ENCODE data around the gene MS4A2.
"Not testable (repeated sequence)": the region's sequence is repeated elsewhere in the genome, so short reads cannot be mapped to it uniquely, and the experiment has no call there.

The MS4A2 gene

DNA sequence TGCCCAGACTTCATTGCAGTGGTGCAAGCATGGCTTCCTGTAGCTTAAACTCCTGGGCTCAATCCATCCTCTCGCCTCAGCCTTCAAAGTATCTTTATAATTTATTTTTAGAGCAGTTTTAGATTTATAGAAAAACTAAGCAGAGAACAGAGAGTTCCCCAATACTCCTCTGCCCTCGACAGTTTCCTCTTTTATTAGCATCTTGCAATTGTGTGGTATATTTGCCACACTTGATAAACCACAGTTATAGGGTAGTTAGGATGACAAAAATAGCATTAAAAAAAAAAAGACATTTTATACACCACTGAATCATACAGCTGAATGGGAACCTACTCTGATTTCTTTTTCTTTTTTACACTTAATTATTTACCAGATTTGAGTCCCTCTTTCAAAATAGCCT lies 31.2 kb downstream of the MS4A2 start:
- Mint-ChIP-seq H3K36me3 (peaks cover 0 to 3% of the 10 kb centered on the region in 2 donors), H3K9me3 (peaks cover 5 to 10% of the 10 kb centered on the region in 2 donors), H3K4me3 (no peak overlapping the region), H3K27ac (no peak overlapping the region), H3K27me3 (peaks cover 0 to 3% of the 10 kb centered on the region in 2 donors), H3K4me1 (peaks cover 9 to 25% of the 10 kb centered on the region in 2 donors)
- DNase-seq (no peak), ATAC-seq (replicated peaks) (peak; percentile 60 to 62)

DNA sequence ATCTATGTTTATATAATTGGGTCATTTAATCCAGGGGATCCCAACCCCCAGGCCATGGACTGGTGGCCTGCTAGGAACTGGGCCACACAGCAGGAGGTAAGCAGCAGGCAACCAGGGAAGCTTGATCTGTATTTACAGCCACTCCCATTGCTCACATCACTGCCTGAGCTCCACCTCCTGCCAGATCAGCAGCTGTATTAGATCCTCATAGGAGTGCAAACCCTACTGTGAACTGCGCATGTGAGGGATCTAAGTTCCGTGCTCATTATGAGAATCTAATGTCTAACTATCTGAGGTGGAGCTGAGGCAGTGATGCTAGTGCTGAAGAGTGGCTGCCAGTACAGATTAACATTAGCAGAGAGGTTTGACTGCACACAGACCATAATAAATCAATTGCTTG lies 32.8 kb downstream of the MS4A2 start:
- DNase-seq, result no peak
- Mint-ChIP-seq H3K36me3 (peaks cover 0 to 3% of the 10 kb centered on the region in 2 donors), H3K27me3 (peaks cover 0 to 2% of the 10 kb centered on the region in 2 donors), H3K9me3 (peaks cover 5 to 10% of the 10 kb centered on the region in 2 donors), H3K4me1 (peaks cover 16 to 38% of the 10 kb centered on the region in 2 donors), H3K4me3 (no peak overlapping the region), H3K27ac (no peak overlapping the region)
- no peak for ATAC-seq (replicated peaks)

DNA sequence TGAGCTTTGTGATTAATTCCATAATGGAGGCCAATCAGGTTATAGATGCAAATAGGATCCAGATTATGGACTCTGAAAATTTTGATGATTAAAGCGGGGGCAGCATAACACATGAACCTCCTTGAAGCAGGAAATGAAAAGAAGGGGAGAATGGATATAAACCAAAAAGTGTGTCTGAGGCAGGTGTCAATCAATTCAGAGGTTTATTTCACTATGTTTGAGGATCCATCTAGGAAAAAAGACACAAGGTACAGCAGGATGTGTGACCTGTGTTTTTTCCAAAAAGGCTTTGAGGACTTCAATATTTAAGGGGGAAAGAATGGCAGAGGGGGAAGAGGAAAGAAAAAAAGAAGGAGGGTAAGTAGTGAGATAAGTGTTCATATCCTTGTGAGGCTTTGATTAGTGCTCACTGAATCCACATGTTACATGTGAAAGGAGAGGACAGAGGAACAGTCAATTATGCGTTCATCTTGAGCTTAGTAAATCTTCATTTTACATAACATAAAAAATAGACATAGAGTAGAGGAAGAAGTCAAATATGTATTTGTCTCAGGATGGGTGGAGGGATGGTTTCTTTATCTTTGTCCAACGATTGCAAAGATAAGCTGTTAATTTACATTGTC lies 34.1 kb downstream of the MS4A2 start:
- H3K27ac Mint-ChIP-seq, result no peak overlapping the region
- ATAC-seq (replicated peaks) (no peak), DNase-seq (no peak)
- no peak overlapping the region for H3K4me3 Mint-ChIP-seq
- H3K9me3 Mint-ChIP-seq, result peaks cover 5 to 10% of the 10 kb centered on the region in 2 donors
- H3K36me3 Mint-ChIP-seq, result peaks cover 0 to 3% of the 10 kb centered on the region in 2 donors
- H3K4me1 Mint-ChIP-seq, result peaks cover 16 to 43% of the 10 kb centered on the region in 2 donors
- H3K27me3 Mint-ChIP-seq, result no peaks in the 10 kb centered on the region

DNA sequence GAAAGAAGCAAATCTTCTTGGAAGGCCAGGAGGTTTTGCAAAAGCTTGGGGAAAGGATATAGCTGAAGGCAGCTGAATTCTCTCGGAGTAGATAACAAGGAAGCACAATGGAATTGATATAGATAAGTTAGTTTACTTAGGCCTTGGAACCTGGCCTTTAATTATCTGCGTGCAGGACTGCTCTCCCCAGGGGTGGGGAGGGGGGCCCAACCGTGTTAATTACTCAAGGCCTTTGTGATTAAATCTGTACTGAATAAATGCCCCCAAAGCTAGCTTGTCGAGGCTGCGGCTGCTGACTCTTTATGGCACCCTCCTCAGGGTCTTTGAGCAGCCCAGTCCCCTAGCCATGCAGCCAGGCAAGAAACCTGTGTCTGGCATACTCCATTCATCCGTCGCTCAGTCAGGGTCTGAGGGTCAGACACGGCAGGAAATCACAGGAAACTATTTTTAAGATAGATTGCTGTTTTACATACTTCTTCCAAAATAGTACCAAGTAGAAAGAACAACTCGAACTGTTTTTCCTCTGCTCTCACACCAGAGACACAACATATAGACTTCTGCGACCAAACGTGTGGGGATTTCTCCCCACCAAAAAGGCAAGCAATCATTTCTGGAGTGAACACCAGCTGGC lies 36.5 kb downstream of the MS4A2 start:
- Mint-ChIP-seq H3K4me3 (no peak overlapping the region), H3K9me3 (peaks cover 2 to 5% of the 10 kb centered on the region in 2 donors), H3K27me3 (no peaks in the 10 kb centered on the region), H3K27ac (no peak overlapping the region), H3K36me3 (no peaks in the 10 kb centered on the region), H3K4me1 (peaks cover 16 to 41% of the 10 kb centered on the region in 2 donors)
- DNase-seq (no peak), ATAC-seq (replicated peaks) (peak; percentile 20 to 31)

DNA sequence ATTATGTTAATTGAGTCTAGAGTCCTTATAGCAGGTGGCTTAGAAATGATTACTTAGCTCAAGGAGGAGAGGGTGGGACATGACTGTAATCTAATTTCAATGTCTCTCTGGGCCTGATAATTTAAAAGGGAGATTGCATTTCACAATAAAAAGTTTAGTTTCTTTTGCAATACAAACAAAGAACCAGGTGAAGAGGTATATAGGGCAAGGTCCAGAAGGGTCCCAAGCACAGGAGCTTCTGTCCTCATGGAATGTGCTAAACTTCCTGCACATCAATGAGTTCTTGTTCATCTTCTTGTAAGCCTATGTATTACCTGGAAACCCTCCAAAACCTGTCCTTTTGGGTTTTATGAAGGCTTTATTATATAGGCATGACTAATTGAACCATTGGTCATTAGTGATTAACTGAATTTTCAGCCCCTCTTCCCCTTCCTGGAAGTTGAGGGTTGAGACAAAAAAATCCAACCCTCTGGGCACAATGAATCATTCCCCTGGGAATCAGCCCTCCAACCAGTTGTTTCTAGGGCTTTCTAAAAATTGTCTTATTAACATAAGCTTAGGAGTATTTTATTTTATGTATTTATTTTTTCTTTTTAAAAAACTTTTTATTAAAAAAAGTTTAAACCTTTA lies 37.6 kb downstream of the MS4A2 start:
- no peak for DNase-seq
- Mint-ChIP-seq H3K9me3 (peaks cover 0 to 5% of the 10 kb centered on the region in 2 donors), H3K27me3 (no peaks in the 10 kb centered on the region), H3K4me3 (no peak overlapping the region), H3K36me3 (no peaks in the 10 kb centered on the region), H3K27ac (no peak overlapping the region), H3K4me1 (peaks cover 21 to 41% of the 10 kb centered on the region in 2 donors)
- ATAC-seq (replicated peaks), result no peak

DNA sequence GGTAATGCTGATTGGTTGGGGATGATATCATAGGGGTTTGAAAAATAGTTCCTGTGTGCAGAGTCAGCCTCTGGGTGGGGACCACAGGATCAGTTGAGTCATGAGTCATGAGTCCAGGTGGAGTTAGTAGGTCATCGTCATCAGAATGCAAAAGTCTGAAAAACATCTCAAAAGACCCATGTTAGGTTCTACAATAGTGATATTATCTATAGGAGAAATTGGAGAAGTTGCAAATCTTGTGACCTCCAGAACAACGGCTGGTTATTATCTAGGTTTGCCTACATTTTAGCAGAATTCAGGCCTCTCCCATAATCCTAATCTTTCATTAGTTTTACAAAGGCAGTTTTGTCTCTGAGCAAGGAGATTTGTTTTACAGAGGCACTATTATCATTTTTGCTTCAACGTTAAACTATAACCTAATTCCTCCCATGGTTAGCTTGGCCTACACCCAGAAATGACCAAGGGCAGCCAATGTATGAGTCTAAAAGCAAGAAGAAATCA lies 38.9 kb downstream of the MS4A2 start:
- DNase-seq, result no peak
- peaks cover 21 to 40% of the 10 kb centered on the region in 2 donors for H3K4me1 Mint-ChIP-seq
- H3K36me3 Mint-ChIP-seq, result no peaks in the 10 kb centered on the region
- peaks cover 0 to 4% of the 10 kb centered on the region in 2 donors for H3K9me3 Mint-ChIP-seq
- H3K27ac Mint-ChIP-seq, result no peak overlapping the region
- H3K27me3 Mint-ChIP-seq, result no peaks in the 10 kb centered on the region
- no peak overlapping the region for H3K4me3 Mint-ChIP-seq
- ATAC-seq (replicated peaks), result no peak

DNA sequence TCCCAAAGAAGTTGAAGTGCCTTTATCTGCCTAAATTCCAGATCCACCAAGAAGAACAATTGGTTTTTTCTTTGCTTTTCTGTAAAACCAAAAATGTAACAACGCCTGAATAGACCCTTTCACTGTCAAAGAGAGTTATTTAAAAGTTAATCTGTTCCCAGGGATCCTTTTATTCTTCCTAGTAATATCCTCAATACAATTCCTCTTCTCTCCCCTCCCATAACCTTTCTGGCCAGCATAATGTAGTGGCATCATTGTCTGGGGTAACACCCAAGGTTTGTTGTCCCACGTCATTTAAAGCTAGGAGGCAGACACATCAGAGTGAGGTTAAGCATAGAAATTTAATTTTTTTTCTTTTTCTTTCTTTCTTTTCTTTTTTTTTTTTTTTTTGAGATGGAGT lies 39.9 kb downstream of the MS4A2 start:
- no peak for ATAC-seq (replicated peaks)
- H3K27ac Mint-ChIP-seq, result no peak overlapping the region
- no peak overlapping the region for H3K4me3 Mint-ChIP-seq
- peaks cover 3% of the 10 kb centered on the region in 2 donors for H3K9me3 Mint-ChIP-seq
- H3K4me1 Mint-ChIP-seq, result peaks cover 19 to 40% of the 10 kb centered on the region in 2 donors
- no peaks in the 10 kb centered on the region for H3K27me3 Mint-ChIP-seq
- DNase-seq, result no peak
- peaks cover 3% of the 10 kb centered on the region in 2 donors for H3K36me3 Mint-ChIP-seq

DNA sequence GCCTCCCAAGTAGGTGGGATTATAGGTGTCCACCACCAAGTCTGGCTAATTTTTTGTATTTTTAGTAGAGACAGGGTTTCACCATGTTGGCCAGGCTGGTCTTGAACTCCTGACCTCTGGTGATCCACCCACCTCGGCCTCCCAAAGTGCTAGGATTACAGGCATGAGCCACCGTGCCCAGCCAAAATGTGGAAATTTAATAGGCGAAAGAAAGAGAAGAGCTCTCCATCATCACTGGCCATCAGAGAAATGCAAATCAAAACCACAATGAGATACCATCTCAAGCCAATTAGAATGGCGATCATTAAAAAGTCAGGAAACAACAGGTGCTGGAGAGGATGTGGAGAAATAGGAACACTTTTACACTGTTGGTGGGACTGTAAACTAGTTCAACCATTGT lies 40.4 kb downstream of the MS4A2 start:
- H3K4me3 Mint-ChIP-seq, H3K27me3 Mint-ChIP-seq: not testable (repeated sequence)

DNA sequence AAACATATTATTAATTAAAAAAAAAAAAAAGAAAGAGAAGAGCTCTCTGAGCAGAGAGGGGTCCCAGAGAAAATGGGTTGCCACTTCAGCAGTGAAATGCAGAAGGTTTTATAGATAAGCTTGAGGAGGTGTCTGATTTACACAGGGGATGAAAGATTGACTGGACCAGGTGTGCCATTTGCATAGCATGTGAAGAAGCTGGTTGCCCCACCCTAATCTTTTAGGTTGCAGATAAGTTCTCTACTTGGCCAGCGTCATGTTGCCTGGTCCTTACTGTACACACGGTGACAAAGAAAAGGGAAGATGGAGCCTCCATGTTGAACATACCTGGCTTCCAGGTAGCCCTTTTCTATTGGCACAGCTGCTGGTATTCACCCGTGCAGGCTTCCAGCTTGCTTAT lies 41.4 kb downstream of the MS4A2 start:
- Mint-ChIP-seq H3K27me3 (peaks cover 0 to 6% of the 10 kb centered on the region in 2 donors), H3K4me3 (no peak overlapping the region), H3K4me1 (peaks cover 14 to 25% of the 10 kb centered on the region in 2 donors), H3K36me3 (peaks cover 7 to 13% of the 10 kb centered on the region in 2 donors), H3K9me3 (peaks cover 7 to 9% of the 10 kb centered on the region in 2 donors), H3K27ac (no peak overlapping the region)
- no peak for DNase-seq
- ATAC-seq (replicated peaks), result no peak

More for the DNA sequence above, 40.4 kb downstream of the MS4A2 start:
- H3K4me1 Mint-ChIP-seq, result peaks cover 17 to 35% of the 10 kb centered on the region in 2 donors
- not testable (repeated sequence) for ATAC-seq (replicated peaks); H3K9me3 Mint-ChIP-seq; DNase-seq; H3K27ac Mint-ChIP-seq; H3K36me3 Mint-ChIP-seq

DNA sequence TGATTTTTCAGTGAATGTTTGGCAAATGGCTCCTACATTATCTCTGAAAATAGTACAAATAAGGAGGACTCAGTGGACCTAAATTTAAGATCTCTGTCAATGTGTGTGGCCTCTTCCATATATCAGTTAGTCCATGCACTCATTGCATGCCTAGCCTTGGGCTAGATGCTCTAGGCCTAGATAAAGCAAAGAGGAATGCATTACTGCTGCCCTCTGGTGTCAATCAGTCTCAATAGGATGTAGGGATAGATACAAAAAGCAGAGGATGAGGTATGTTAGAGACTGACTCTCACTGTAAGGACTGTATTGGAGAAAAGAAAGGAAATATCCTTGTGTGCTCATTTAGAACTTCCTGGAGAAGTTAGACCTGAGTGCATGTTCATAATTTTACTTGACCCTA lies 42.0 kb downstream of the MS4A2 start:
- ATAC-seq (replicated peaks), result peak; percentile 84 to 86
- Mint-ChIP-seq H3K4me1 (peaks cover 10 to 18% of the 10 kb centered on the region in 2 donors), H3K27me3 (peaks cover 0 to 6% of the 10 kb centered on the region in 2 donors), H3K9me3 (peaks cover 7 to 9% of the 10 kb centered on the region in 2 donors), H3K4me3 (no peak overlapping the region), H3K36me3 (peaks cover 7 to 13% of the 10 kb centered on the region in 2 donors), H3K27ac (no peak overlapping the region)
- DNase-seq, result peak; percentile 6

DNA sequence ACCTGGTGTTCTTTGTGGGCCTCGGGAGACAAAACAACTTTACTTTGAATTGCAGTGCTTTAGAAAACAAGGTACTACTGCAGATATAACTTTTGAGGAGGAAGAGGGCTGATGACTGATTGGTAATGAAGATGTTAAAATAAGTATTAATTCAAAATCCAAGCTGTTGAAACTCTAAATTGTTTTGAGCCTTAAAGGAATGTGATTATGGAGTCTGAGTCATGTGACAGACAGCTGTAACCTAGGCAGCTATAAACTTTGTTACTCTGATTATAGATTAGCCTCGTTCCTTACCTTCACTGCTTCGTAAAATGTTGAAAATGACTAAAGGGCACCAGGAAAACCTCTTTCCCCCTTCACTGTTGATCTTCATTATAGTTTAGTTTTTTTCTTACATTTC lies 43.4 kb downstream of the MS4A2 start:
- no peak for ATAC-seq (replicated peaks)
- DNase-seq, result no peak
- Mint-ChIP-seq H3K36me3 (peaks cover 7 to 13% of the 10 kb centered on the region in 2 donors), H3K4me1 (peaks cover 6 to 14% of the 10 kb centered on the region in 2 donors), H3K9me3 (peaks cover 7 to 15% of the 10 kb centered on the region in 2 donors), H3K4me3 (no peak overlapping the region), H3K27me3 (peaks cover 0 to 6% of the 10 kb centered on the region in 2 donors), H3K27ac (no peak overlapping the region)

DNA sequence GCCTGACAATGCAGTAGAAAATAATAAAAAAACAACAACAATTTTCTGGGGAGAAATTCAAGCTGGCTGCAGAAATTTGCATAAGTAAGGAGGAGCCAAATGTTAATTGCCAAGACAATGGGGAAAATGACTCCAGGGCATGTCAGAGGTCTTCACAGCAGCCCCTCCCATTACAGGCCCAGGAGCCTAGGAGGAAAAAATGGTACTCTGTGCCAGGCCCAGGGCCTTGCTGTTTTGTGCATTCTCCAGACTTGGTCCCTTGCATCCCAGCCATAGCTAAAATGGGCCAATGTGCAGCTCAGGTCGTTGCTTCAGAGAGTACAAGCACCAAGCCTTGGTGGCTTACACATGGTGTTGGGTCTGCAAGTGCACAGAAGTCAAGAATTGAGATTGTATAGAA lies 45.5 kb downstream of the MS4A2 start:
- no peak for ATAC-seq (replicated peaks)
- Mint-ChIP-seq H3K27ac (peak overlapping the region; percentile 7), H3K4me3 (no peak overlapping the region), H3K9me3 (peaks cover 11 to 16% of the 10 kb centered on the region in 2 donors), H3K4me1 (peaks cover 6 to 8% of the 10 kb centered on the region in 2 donors), H3K27me3 (peaks cover 0 to 6% of the 10 kb centered on the region in 2 donors), H3K36me3 (peaks cover 7 to 13% of the 10 kb centered on the region in 2 donors)
- no peak for DNase-seq

DNA sequence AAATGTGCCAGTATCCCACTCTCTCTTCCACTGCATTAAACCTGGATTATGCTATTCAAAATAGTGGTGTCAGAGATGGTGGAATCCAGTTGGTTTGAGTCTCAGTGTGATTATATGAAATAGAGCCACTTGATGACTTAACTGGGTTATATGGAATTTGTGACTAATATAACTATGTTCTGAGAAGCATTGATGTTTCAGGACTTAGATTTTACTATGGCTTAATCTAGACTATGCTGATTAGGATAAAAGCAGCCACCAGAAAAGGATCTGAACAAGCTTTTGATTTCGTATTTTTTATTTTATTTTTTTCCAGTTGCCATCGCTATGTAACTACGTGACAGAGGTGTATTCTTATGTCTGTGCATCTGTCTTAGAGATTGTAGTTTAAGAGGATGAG lies 55.3 kb downstream of the MS4A2 start:
- no peak overlapping the region for H3K4me3 Mint-ChIP-seq
- H3K4me1 Mint-ChIP-seq, result no peaks in the 10 kb centered on the region
- ATAC-seq (replicated peaks), result no peak

DNA sequence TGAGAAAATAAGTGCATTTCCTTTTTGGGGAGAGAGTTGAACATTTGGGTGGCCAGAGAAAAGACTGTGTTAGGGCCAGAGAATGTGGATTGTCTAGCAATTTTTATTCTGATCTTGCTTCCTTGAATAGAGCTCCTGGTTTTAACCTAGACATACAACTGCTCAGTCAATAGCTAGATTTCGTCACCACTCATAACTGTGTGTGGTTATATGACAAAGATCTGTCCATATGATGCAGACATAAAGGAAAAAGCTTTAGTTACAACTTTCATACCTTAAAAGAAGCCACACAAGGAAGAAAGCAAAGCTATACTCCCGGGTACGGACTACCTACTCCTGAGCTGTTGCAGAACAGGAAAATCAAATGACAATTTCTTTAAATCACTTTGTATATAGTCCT lies 57.2 kb downstream of the MS4A2 start:
- Mint-ChIP-seq H3K27me3 (no peaks in the 10 kb centered on the region), H3K36me3 (no peaks in the 10 kb centered on the region)
- ATAC-seq (replicated peaks), result no peak

More for the DNA sequence above, 55.3 kb downstream of the MS4A2 start:
- Mint-ChIP-seq H3K27ac (no peak overlapping the region), H3K9me3 (no peaks in the 10 kb centered on the region), H3K36me3 (no peaks in the 10 kb centered on the region), H3K27me3 (no peaks in the 10 kb centered on the region)
- no peak for DNase-seq

More for the DNA sequence above, 57.2 kb downstream of the MS4A2 start:
- Mint-ChIP-seq H3K9me3 (no peaks in the 10 kb centered on the region), H3K27ac (no peak overlapping the region), H3K4me1 (no peaks in the 10 kb centered on the region), H3K4me3 (no peak overlapping the region)
- DNase-seq, result no peak

Measured in stimulated activated naive B cell treated with anti-CD40 and anti-IgM and Interleukin-4, amounts not matched to agents 10 μg/mL and 1 μg/mL and 100 μg/mL, for 72 hours (primary cell).